Mucosa of rectum (tissue), 2 donors: Measurements from ENCODE around the gene IRF2BPL.
"Not testable (repeated sequence)": the region's sequence is repeated elsewhere in the genome, so short reads cannot be mapped to it uniquely, and the experiment has no call there.

Experiments used
- H3K27ac ChIP-seq, 2 donors: one replicate each; pipeline ENCODE4 v1.7.0; 2013; ENCODE audit warnings: inconsistent platforms in 2 of 2, low read depth in 2 of 2, low read length in 2 of 2
- H3K27me3 ChIP-seq, 2 donors: one replicate each; pipeline ENCODE4 v1.7.0; 2013; ENCODE audit warnings: low read length in 2 of 2; ENCODE audit not compliant: control insufficient read depth in 2 of 2, insufficient read depth in 2 of 2
- H3K36me3 ChIP-seq, 2 donors: one replicate each; pipeline ENCODE4 v1.7.0; 2013; ENCODE audit warnings: low read length in 2 of 2; ENCODE audit not compliant: control insufficient read depth in 2 of 2, insufficient read depth in 2 of 2
- H3K4me1 ChIP-seq, 2 donors: one replicate each; pipeline ENCODE4 v1.7.0; 2013; ENCODE audit warnings: low read length in 2 of 2, mild to moderate bottlenecking in 1 of 2; ENCODE audit not compliant: control insufficient read depth in 2 of 2, insufficient read depth in 2 of 2
- H3K4me3 ChIP-seq, 2 donors: one replicate each; pipeline ENCODE4 v1.7.0; 2013; ENCODE audit warnings: low read length in 2 of 2
- H3K9ac ChIP-seq, 2 donors: one replicate each; pipeline ENCODE4 v1.7.0; 2013; ENCODE audit warnings: low read length in 2 of 2, low read depth in 1 of 2, mild to moderate bottlenecking in 1 of 2
- H3K9me3 ChIP-seq, 2 donors: one replicate each; pipeline ENCODE4 v1.7.0; 2013; ENCODE audit warnings: low read length in 2 of 2; ENCODE audit not compliant: control insufficient read depth in 2 of 2
- donor health status: healthy.
- donor health status: Normal muscosa, but diverticular disease.

The IRF2BPL gene

GRCh38 chr14:77024171-77024691, 4.3 kb downstream of the IRF2BPL start:
- Histone ChIP-seq H3K27ac (peak overlapping the region; percentile 82 to 85), H3K4me1 (peaks cover 47 to 53% of the 10 kb centered on the region in 2 donors), H3K36me3 (peaks cover 2 to 4% of the 10 kb centered on the region in 2 donors), H3K4me3 (peak overlapping the region in 1 of 2 donors; percentile 56), H3K9me3 (no peaks in the 10 kb centered on the region), H3K27me3 (no peaks in the 10 kb centered on the region), H3K9ac (peak overlapping the region; percentile 20 to 50)

DNA sequence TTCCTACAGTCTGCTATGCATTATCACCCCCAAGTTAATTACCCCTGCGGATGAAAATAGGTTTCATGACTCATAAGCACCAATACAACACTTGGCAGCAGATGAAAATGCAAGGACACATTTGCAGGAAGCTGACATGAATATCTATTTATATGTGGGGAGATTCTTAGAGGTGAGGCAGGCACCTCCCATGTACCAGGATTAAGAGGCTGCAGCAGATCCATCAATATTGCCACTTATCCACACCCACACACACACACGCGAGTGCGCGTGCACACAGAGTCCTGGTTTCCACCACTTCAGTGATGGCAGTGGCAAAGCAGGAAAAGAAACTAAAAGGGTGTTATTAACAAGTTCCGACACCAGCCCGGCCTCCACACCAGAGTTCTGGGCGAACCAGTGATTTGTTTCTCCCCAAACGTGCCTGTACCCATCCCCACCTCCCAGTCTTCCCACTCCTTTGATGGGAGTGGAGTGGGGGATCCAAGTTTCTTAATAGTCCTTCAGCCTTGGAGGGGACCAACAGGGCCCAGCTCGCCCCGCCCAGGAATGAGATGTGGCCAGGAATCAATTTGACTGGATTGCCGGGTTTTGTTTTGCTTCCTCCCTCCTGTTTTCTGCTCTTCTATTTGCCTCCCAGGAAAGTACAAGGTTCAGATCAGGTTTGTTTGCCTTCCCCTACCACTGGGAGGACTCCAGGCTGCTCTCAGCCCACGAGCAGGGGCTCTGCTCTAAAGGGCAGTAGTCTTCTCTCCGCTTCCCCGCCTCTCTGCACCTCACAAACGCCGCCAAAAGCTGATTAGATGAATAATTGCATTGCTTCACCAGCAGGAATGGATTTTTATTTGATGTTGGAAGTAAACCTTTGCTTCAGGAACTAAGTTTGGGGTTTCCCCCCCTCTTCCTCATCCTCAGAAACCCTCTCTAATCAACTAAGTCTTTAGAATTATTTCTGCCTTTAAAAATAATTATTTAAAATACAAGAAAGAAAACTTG, 5.2 kb downstream of the IRF2BPL start:
- Histone ChIP-seq H3K27me3 (no peaks in the 10 kb centered on the region), H3K4me1 (peaks cover 44 to 48% of the 10 kb centered on the region in 2 donors), H3K36me3 (peaks cover 2 to 4% of the 10 kb centered on the region in 2 donors), H3K4me3 (peak overlapping the region; percentile 26 to 56), H3K27ac (peak overlapping the region; percentile 82 to 85), H3K9ac (peak overlapping the region; percentile 50 to 52), H3K9me3 (no peaks in the 10 kb centered on the region)

- Histone ChIP-seq H3K27ac (peak overlapping the region; percentile 82 to 85), H3K4me3 (no peak overlapping the region), H3K9ac (peak overlapping the region in 1 of 2 donors; percentile 41)
Measured at GRCh38 chr14:77022236-77022852, 6.2 kb downstream of the IRF2BPL start.

DNA sequence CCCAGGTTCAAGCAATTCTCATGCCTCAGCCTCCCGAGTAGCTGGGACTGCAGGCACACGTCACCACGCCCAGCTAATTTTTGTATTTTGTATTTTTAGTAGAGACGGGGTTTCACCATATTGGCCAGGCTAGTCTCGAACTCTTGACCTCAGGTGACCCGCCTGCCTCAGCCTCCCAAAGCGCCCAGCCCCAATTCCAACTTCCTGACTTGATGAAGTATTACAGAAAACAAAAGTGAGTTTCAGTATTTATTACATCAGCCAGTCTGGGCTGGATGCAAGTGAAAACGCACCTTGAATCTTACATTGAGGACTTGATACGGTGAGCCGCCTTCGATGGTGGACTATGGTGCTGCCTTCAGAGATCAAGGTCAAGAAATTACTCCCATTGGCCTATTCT, 7.1 kb downstream of the IRF2BPL start:
- H3K4me3 ChIP-seq, H3K9ac ChIP-seq, H3K9me3 ChIP-seq, H3K27ac ChIP-seq, H3K27me3 ChIP-seq, H3K36me3 ChIP-seq: not testable (repeated sequence)
- H3K4me1 ChIP-seq: peaks cover 42 to 46% of the 10 kb centered on the region in 2 donors

More at GRCh38 chr14:77022236-77022852, 6.2 kb downstream of the IRF2BPL start:
- H3K9me3 ChIP-seq: no peaks in the 10 kb centered on the region
- H3K4me1 ChIP-seq: peaks cover 44 to 48% of the 10 kb centered on the region in 2 donors
- H3K27me3 ChIP-seq: no peaks in the 10 kb centered on the region
- H3K36me3 ChIP-seq: peaks cover 2 to 4% of the 10 kb centered on the region in 2 donors

DNA sequence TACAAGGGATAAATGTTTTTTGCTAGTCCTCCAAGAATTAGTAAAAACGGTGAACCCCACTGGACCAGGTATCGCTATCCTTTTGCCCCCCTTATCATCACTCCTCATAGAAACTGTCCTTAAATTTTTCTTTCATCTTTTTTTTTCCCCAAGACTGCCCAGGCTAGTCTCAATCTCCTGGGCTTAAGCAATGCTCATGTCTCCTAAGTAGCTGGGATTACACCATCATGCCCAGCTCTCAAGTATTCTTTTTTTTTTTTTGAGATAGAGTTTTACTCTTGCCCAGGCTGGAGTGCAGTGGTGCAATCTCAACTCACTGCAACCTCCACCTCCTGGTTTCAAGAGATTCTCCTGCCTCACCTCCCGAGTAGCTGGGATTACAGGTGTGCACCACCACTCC, 9.7 kb downstream of the IRF2BPL start:
- H3K27ac ChIP-seq: no peak overlapping the region
- H3K9me3 ChIP-seq: no peaks in the 10 kb centered on the region
- H3K4me1 ChIP-seq: peaks cover 19 to 21% of the 10 kb centered on the region in 2 donors
- no peak overlapping the region for H3K4me3 ChIP-seq
- H3K27me3 ChIP-seq: no peaks in the 10 kb centered on the region
- no peaks in the 10 kb centered on the region for H3K36me3 ChIP-seq
- no peak overlapping the region for H3K9ac ChIP-seq

- Histone ChIP-seq H3K4me3 (no peak overlapping the region), H3K36me3 (no peaks in the 10 kb centered on the region), H3K27me3 (no peaks in the 10 kb centered on the region), H3K4me1 (peaks cover 8 to 10% of the 10 kb centered on the region in 2 donors), H3K27ac (no peak overlapping the region), H3K9ac (no peak overlapping the region), H3K9me3 (no peaks in the 10 kb centered on the region)
Measured at GRCh38 chr14:77017666-77018065, 10.8 kb downstream of the IRF2BPL start.

DNA sequence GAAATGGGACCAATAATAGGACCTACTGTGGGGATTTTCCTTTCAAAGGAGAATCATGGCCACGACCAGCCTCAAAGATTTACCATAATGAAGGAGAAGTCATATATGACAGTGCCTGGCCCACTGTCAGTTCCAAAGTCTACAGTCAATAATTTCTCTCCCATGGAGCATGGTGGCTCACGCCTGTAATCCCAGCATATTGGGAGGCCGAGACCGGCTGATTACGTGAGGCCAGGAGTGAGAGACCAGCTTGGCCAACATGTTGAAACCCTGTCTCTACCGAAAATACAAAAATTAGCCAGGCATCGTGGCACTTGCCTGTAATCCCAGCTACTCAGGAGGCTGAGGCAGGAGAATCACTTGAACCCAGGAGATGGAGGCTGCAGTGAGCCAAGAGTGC, 13.8 kb downstream of the IRF2BPL start:
- peaks cover 13 to 15% of the 10 kb centered on the region in 2 donors for H3K4me1 ChIP-seq
- no peaks in the 10 kb centered on the region for H3K9me3 ChIP-seq
- H3K27me3 ChIP-seq: no peaks in the 10 kb centered on the region
- no peak overlapping the region for H3K27ac ChIP-seq
- H3K9ac ChIP-seq: no peak overlapping the region
- H3K36me3 ChIP-seq: no peaks in the 10 kb centered on the region
- no peak overlapping the region for H3K4me3 ChIP-seq

DNA sequence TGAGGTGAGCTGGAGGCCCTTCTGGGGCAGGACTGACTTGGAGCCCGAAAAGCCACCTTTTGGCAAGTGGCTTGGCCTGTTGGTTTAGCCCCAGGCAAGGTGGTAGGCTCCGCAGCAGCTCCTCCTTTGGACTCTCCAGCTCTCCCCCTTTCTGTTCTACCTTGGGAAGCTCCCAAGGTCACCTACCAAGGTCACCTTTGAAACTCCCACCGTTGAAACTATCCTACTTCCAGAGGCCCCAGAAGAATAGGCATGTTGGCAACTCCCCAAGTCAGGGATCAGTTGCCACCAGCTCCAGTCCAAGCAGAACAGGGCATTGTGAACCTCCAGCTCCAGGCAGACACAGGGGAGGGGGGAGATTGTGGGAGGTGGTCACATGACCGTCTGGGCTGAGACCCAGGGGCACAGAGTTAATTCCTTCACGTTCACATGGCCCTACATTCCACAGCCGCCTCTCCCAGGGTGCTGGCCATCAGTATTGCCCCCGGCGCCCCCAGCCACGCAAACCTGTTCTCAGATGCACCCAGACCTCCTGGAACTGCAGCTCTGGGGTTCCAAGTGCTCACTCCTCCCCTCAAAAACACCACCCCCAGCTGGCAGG, 14.4 kb downstream of the IRF2BPL start:
- Histone ChIP-seq H3K9ac (no peak overlapping the region), H3K27ac (no peak overlapping the region), H3K27me3 (no peaks in the 10 kb centered on the region), H3K36me3 (no peaks in the 10 kb centered on the region), H3K4me1 (peaks cover 13 to 15% of the 10 kb centered on the region in 2 donors), H3K4me3 (no peak overlapping the region), H3K9me3 (no peaks in the 10 kb centered on the region)

DNA sequence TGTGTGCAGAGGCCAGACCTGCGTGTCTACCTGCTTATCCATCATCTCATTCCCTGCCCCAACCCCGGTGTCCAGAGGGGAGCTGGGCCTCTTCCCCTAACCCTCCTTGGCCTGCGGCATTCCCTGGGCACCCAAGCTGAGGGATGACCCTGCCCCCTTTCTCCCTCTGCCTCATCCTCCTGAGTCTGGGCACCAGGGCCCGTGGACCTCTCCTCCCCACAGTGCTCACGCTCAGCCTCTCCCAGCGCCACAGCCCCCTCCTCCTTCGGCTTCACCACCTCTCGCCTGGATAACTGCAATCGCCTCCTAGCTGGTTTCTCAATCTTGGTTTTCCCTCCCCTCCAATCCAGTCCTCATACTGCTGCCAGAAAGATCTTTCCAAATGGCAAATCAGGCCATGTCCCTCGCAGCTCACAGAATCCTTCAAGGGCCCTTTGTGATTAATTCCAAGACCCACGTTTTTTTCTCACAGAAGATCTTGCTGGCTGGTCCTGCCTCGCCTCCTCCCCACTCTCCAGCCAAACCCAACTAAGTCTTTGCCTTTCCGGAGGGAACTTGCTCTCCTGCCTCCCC, 16.2 kb downstream of the IRF2BPL start:
- H3K4me1 ChIP-seq: peaks cover 24 to 31% of the 10 kb centered on the region in 2 donors
- no peaks in the 10 kb centered on the region for H3K36me3 ChIP-seq
- H3K27ac ChIP-seq: no peak overlapping the region
- H3K27me3 ChIP-seq: no peaks in the 10 kb centered on the region
- H3K9me3 ChIP-seq: no peaks in the 10 kb centered on the region
- H3K4me3 ChIP-seq: no peak overlapping the region
- H3K9ac ChIP-seq: no peak overlapping the region
